ENCODE data around the gene KRTAP26-1.

DNA sequence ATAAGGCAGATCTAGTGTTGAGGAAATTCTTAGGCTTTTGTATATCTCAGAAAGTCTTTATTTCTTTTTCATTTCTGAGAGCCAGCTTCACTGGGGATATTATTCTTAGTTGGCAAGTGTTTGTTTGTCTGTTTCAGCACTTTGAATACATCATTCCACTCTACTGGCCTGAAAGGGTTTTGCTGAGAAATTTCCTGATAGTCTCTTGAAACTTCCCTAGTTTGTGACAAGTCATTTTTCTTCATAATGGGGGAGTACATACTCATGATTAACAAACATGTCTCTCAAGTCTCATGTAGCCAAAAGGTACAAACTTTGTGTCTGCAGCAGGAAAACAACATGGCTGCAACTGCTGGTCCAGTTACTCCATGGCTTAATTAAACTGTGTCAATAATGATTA is 6.3 kb upstream of the KRTAP26-1 start:
- TF ChIP-seq, protein P1, sequence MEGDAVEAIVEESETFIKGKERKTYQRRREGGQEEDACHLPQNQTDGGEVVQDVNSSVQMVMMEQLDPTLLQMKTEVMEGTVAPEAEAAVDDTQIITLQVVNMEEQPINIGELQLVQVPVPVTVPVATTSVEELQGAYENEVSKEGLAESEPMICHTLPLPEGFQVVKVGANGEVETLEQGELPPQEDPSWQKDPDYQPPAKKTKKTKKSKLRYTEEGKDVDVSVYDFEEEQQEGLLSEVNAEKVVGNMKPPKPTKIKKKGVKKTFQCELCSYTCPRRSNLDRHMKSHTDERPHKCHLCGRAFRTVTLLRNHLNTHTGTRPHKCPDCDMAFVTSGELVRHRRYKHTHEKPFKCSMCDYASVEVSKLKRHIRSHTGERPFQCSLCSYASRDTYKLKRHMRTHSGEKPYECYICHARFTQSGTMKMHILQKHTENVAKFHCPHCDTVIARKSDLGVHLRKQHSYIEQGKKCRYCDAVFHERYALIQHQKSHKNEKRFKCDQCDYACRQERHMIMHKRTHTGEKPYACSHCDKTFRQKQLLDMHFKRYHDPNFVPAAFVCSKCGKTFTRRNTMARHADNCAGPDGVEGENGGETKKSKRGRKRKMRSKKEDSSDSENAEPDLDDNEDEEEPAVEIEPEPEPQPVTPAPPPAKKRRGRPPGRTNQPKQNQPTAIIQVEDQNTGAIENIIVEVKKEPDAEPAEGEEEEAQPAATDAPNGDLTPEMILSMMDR (optimal IDR thresholded peaks at IDR 0.05 in 1 of 3, IDR thresholded peaks at IDR 0.05 in 1 of 3, conservative IDR thresholded peaks at IDR 0.05 in 1 of 3; ENCODE audit: extremely low read depth in 1 of 3, insufficient read depth in 2 of 3, low read length in 3 of 3): no peak
- TF ChIP-seq EZH2 (IDR thresholded peaks at IDR 0.05; ENCODE audit: low read length): no peak

Data from keratinocyte (primary cell).